OCI-LY3 (cell line): ENCODE data around the gene USP54.

Experiments
- CTCF ChIP-seq: fragments of 200-600, 300-600 bp; sonication (generic); IDR thresholded peaks from 2 replicates; pipeline ENCODE4 v1.5.1; 2014; ENCODE audit warnings: antibody characterized with exemption, low read length, low read depth
- EZH2phosphoT487 ChIP-seq: fragments of 200-600 bp; shearing (Covaris generic); IDR thresholded peaks from 2 replicates; pipeline ENCODE4 v1.6.1; 2018; ENCODE audit warnings: antibody characterized with exemption, mixed run types, low read depth

- TF ChIP-seq CTCF (no peak), EZH2phosphoT487 (no peak)
These were observed 68.9 kb downstream of the USP54 start for GRCh38 chr10:73522263-73522662.
